NCI-H748 treated with DMSO at 0.1 percent for 48 hours (cell line): Measurements from ENCODE around the gene MYCL.
"Not testable (repeated sequence)": the region's sequence is repeated elsewhere in the genome, so short reads cannot be mapped to it uniquely, and the experiment has no call there.

ENCODE experiments used
- DNase-seq: peaks from one replicate; lab custom pipeline; 2025; lab: John Stamatoyannopoulos, UW

The MYCL gene

DNA sequence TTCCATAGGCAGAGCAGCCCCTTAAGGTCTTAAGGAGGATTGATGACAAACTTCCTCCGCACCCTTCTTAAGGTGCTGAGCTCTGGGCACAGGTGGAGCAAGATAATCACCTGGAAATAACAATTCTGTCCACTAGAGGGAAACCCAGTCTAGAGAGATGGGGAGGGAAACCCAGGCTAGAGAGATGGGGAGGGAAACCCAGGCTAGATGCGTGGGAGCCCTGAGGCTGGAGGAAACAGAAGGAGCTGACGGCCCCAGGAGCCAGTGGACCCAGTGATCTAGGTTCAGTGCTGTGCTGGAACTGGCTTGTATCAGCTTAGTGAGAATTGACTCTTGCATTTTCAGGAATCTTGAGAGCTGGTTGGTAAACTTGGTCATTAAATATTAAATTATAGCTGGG, 17.8 kb upstream of the MYCL start:
- DNase-seq, result peak; percentile 98

- DNase-seq, result no peak
Observed at GRCh38 chr1:39917825-39918224, 16.1 kb upstream of the MYCL start.

- DNase-seq, result no peak
Observed at GRCh38 chr1:39915499-39916129, 13.9 kb upstream of the MYCL start.

- not testable (repeated sequence) for DNase-seq
Observed at GRCh38 chr1:39913136-39913535, 11.4 kb upstream of the MYCL start.

DNA sequence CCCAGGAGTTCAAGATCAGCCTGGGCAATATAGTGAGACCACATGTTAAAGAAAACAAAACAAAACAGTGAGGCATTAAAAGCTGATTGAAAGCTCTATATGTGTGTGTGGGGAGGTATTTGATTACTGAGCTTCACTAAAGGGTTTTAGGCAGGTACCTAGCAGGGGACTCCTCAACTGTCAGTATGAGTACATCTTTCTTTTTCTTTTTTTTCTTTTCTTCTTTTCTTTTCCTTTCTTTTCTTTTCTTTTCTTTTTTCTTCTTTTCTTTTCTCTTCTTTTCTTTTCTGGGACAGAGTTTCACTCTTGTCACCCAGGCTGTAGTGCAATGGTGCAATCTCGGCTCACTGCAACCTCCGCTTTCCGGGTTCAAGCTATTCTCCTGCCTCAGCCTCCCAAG, 8.5 kb upstream of the MYCL start:
- DNase-seq, result no peak

DNA sequence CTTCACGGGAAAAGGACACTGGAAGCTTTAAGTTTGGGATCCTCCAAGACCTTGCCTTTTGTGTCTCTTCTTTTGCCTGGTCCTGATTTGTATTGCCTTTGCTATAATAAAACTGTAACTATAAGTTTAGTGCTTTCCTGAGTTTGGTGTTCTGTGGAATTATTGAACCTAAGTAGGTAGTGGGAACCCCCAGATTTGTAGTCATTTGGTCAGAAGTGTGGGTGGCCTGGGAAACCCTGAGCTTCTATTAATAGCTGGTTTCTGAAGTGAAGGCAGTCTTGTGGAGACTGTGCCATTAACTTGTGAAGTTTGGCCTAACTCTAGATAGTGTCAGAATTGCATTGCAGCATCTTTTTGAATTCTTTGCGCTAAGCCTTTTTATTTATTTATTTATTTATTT, 6.8 kb upstream of the MYCL start:
- DNase-seq, result no peak

- DNase-seq, result no peak
Observed at GRCh38 chr1:39907528-39908453, 6.1 kb upstream of the MYCL start.

DNA sequence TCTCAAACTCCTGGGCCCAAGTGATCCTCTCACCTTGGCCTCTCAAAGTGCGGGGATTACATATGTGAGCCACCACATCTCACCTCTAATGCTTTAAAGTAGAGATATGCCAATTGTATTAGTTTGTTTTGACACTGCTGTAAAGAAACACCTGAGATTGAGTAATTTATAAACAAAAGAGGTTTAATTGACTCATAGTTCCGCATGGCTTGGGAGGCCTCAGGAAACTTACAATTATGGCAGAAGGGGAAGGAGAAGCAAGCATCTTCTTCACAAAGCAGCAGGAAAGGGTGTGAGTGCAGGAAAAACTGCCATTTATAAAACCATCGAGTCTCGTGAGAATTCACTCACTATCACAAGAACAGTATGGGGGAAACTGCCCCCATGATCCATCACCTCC, 3.5 kb upstream of the MYCL start:
- no peak for DNase-seq

- no peak for DNase-seq
Observed at GRCh38 chr1:39902460-39902807, 717 bp upstream of the MYCL start.

- no peak for DNase-seq
Observed at GRCh38 chr1:39901464-39901713, 328 bp downstream of the MYCL start.

DNA sequence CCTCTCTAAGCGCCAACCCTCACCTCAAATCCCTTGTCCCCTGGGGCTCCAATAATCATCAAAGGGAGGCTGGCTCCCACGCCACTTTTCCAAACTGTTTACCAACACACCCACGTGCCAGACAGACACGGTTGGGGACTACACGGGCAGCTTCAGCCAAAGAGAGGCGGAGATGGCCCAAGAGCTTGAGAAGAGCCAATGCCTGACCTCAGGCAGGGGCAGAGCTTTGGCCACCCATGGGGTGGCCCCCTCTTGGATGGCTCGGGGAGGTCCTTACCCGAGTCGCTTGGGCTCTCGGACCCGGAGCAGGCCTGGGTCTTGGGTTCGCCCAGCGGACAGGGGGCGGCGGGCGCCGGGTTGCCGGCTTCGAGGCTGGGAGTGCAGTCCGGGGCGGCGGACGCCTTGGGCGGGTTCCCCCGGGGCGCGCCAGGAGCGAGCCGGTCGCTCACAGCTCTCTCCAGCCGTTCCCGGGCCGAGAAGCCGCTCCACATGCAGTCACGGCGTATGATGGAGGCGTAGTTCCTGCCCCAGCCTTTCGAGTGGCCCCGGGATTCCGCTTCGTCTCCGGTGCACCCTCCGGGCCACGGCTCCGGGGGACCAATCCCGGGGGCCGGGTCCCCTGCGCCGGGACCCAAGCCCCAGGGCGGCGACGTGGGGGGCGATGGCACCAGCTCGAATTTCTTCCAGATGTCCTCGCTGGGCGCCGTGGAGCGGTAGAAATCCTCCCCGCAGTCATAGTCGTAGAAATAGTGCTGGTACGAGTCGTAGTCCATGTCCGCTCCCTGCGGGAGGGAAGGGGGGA, 854 bp downstream of the MYCL start:
- peak; percentile 80 for DNase-seq

DNA sequence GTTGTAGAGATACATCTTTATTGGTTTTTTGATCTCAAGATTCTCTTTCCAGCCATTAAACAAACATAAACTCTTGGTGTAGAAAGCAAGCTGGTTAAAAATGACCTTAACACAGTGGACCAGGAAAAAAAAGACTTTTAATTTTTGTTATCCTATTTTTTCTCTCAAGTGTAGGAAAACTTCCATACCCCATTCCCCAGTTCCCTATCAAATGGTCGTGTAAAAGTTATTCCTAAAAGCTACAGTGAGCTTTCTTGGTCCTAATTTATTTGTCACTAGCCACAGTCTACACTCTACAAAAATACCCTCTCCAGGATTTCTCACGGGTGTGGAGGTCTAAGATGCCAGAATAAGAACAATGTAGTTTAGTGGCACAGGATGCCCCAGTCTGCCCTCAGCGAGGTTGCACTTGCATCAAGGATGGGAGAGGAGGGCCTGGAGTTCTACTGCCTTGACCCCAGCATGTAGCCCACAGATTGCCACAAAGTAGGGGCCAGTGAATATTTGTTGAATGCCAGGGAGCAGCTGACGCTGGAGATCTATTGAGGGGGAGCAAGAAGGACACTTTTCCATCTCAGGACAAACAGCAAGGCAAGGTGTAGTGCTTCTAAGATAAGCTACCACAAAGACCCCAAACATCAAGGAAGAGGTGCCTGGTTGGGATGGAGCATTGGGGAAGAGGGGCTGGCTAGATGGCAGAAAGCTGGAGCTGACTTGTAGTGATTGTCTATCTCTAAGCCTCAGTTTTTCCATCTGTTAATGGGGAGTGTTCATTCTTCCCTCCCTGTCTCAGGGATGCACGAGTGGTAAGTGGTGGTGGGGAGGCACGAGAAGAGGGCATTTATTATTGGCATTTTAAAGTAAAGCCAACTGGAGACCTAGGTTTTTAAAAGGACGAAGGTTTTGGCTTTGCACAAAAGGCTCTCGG, 1.8 kb downstream of the MYCL start:
- DNase-seq, result no peak

GRCh38 chr1:39898648-39899603, 2.8 kb downstream of the MYCL start:
- DNase-seq, result peak; percentile 96

DNA sequence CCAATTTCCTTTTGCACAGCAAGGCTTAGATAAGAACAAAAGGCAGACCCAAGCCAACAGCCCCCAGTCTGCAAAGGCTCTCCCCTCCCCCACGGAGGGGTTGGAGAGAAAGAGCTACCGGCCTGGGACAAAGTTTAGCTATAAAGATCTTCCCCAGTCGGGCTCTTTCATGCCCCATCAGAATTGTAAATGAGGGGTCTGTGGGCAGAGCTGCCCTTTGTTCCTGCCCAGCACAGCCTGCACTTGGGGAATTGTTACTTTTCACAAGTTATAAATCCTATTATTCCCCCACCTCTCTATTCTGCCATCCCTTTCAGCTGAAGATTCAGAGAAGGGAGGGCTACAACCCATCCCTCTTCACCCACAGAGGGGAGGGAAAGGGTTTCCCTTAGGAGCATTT, 3.5 kb downstream of the MYCL start:
- DNase-seq, result no peak

DNA sequence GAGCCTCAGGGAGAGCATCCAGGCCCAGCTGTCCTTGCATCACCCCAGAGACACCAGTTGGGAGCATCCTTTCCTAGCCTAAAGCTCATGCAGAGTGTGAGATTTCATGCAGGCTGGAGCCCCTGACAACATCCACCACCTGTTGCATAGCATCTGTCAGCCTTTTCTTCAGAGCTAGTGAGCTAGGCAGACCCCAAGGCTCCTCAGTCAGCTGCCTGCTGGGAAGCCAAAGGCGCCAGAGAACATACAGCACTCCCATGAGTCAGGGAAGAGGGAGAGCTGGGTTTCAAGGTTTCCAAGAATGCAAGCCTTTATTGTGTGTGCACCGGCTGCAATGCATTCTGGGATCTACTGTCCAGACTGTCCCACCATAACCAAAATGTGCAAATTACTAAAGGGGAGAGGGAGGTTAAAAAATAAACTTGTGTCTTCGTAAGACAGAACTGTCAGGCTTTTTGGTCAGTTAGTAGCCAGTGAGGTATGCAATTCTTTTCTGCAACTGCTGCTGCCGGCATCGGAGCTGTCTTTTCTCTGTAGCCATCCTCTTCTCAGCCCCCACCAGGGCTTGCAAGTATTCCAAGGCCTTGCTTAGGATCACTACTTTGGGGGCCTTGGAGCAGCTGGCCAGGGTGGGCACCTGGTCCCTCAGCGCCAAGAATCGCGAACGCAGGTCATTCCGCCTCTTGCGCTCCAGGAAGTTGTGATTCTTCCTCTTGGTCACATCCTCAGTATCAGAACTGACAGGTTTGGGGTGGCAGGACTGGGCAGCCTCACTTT, 4.6 kb downstream of the MYCL start:
- no peak for DNase-seq

DNA sequence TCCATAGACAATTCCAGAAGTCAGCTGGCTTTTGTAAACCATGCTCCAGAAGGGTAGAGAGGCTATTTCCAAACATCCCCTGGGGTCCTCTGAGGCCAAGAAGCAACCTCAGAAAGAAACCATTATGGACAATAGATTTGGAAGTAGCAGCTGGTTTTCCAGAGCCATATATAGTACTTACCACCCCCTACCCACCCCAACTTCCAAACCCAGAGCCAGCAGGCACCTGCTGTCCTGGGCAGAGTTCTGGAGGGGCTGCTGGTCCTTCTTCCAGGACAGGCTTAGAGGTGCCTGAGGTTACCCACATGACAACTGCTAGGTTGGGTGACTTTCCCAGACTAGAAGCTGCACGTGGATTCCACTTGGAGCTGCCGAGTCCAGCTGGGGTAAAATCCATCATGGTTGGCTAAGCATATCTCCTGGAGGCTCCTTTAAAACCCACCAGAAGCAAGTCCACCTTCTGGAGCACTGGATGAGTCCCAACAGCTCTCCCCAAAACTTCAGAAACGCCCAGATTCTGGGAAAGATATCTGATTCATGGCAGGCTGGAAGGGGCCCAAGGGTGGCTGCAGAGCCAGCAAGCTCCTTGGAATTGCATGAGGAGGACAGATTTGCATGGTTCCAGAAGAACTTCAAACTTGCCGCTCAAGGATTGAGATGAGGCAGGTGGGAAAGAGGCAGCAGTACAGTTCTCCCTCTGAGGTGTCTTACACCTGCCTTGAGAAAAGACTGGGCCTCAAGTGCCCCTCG, 5.8 kb downstream of the MYCL start:
- no peak for DNase-seq

DNA sequence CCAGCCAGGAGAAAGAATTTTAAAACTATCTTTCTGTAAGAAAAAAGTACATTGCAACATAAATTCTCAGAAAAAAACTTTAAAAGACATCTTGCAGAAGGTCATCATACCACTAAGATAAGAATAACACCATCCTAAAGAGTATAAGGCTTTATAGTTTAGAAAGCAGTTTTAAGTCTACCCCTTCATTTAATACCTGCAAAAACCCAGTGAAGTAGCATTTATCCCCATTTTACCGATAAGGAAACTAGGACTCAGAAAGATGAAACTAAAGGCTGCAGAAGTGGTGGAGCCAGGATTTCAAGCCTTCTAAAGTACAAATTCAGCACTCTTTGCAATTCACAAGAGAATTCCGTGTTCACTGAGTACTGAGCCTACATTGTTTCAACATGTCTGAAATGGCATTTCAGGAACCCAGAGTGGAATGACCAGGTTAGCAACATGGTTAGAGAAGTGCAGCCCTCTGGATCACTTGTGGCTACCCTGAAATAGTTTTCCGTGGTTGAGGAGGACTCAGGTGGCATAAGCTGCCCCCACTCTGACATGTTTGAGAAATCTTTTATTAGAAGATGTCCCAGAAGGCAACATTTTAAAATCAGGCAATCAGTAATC, 6.7 kb downstream of the MYCL start:
- DNase-seq, result no peak

- peak; percentile 100 for DNase-seq
Observed at GRCh38 chr1:39892601-39893595, 8.8 kb downstream of the MYCL start.
